Caco-2 (cell line): ENCODE results near the gene CFAP45. TPM values are rescaled to one million over a fixed set of nuclear protein-coding genes. Genes with fewer than 3 reads are reported as not detected.

Source experiments
- BruUV-seq: library from RNA; stranded (reverse); fragments of 400-500 nt; replicated peaks from 2 replicates; lab custom pipeline; 2021; lab: Mats Ljungman, UMichigan
- CTCF ChIA-PET: fragments of 300-600 bp; sonication (Branson Sonifier 250); formaldehyde crosslinking; loops from one replicate; lab custom pipeline; 2022; ENCODE audit warnings: antibody characterized with exemption; lab: Charles Lee
- POLR2A ChIA-PET: fragments of 300-600 bp; sonication (Branson Sonifier 250); formaldehyde crosslinking; loops from one replicate; lab custom pipeline; 2022; ENCODE audit warnings: antibody characterized with exemption; lab: Charles Lee
- DNase-seq, 2 experiments: peaks; one replicate each; pipeline versions ENCODE4 v3.0.0 to v3.0.0-alpha.2; 2020 to 2022
- H3K27me3 ChIP-seq: replicated peaks from 2 replicates; pipeline ENCODE4 v1.6.0; 2011; ENCODE audit warnings: low read length; ENCODE audit not compliant: control insufficient read depth, insufficient read depth
- H3K36me3 ChIP-seq: 2 replicates; pipeline ENCODE4 v1.5.1; 2011; ENCODE audit warnings: low read length; ENCODE audit not compliant: control insufficient read depth, insufficient read depth
- H3K4me1 ChIP-seq: fragments of 250-450 bp; sonication (Bioruptor Pico); 2 replicates; pipeline ENCODE4 v1.5.1; 2020; ENCODE audit warnings: mild to moderate bottlenecking
- H3K4me3 ChIP-seq: 2 replicates; pipeline ENCODE4 v1.5.1; 2011; ENCODE audit warnings: low read depth, mild to moderate bottlenecking, control low read depth, low read length
- H3K9me3 ChIP-seq: fragments of 250-450 bp; sonication (Bioruptor Pico); 2 replicates; pipeline ENCODE4 v1.5.1; 2020; ENCODE audit warnings: mild to moderate bottlenecking, moderate library complexity
- H3K27ac Mint-ChIP-seq: one replicate; pipeline ENCODE4 v1.8.0; 2022; ENCODE audit warnings: mixed read lengths; ENCODE audit not compliant: unreplicated experiment
- H3K27me3 Mint-ChIP-seq: one replicate; pipeline ENCODE4 v1.8.0; 2022; ENCODE audit warnings: mixed read lengths; ENCODE audit not compliant: insufficient read depth, unreplicated experiment
- H3K36me3 Mint-ChIP-seq: one replicate; pipeline ENCODE4 v1.8.0; 2022; ENCODE audit warnings: mild to moderate bottlenecking, mixed read lengths; ENCODE audit not compliant: insufficient read depth, unreplicated experiment
- H3K4me1 Mint-ChIP-seq: one replicate; pipeline ENCODE4 v1.8.0; 2022; ENCODE audit warnings: low read depth, mixed read lengths; ENCODE audit not compliant: unreplicated experiment
- H3K4me3 Mint-ChIP-seq: one replicate; pipeline ENCODE4 v1.8.0; 2022; ENCODE audit warnings: mild to moderate bottlenecking, moderate library complexity, mixed read lengths; ENCODE audit not compliant: unreplicated experiment
- H3K9me3 Mint-ChIP-seq: one replicate; pipeline ENCODE4 v1.8.0; 2022; ENCODE audit warnings: mixed read lengths; ENCODE audit not compliant: unreplicated experiment
- CTCF ChIP-seq, 2 experiments: fragments of 200-600 bp in 1 of 2; IDR thresholded peaks; 1 replicate in 1 of 2; 2 replicates in 1 of 2; pipeline versions ENCODE4 v1.5.1 to v1.8.0; 2011 to 2022; ENCODE audit warnings: antibody characterized with exemption in 1 of 2, control low read depth in 1 of 2, inconsistent platforms in 1 of 2, low read depth in 1 of 2, low read length in 1 of 2, mild to moderate bottlenecking in 1 of 2, moderate library complexity in 1 of 2; ENCODE audit not compliant: insufficient read depth in 1 of 2, severe bottlenecking in 1 of 2, unreplicated experiment in 1 of 2
- intact Hi-C: fragments of 100-400 bp; cut with micrococcal nuclease; formaldehyde crosslinking; loops from one replicate; pipeline ENCODE4 v1.10.0; 2022; ENCODE audit not compliant: unreplicated experiment
- total RNA-seq: library from RNA; stranded (reverse); gene quantifications from 2 replicates; pipeline ENCODE4 v1.2.3, GENCODE V29; 2022

CFAP45 gene
- total RNA-seq, 1 experiment from 2014 or later = 1.1 TPM

GRCh38 chr1:159937054-159937750 lies 37.2 kb upstream of the CFAP45 start:
- peak overlapping the region; percentile 23 for H3K4me3 Mint-ChIP-seq
- H3K36me3 ChIP-seq = peaks cover 6% of the 10 kb centered on the region
- no peaks in the 10 kb centered on the region for H3K9me3 ChIP-seq
- peaks cover 68% of the 10 kb centered on the region for H3K4me1 ChIP-seq
- no TSS peak for BruUV-seq
- H3K36me3 Mint-ChIP-seq = peaks cover 15% of the 10 kb centered on the region
- no peaks in the 10 kb centered on the region for H3K27me3 ChIP-seq
- peak overlapping the region; percentile 73 for H3K27ac Mint-ChIP-seq
- DNase-seq = peak in 1 of 2 experiments; percentile 63
- H3K9me3 Mint-ChIP-seq = no peaks in the 10 kb centered on the region
- no peaks in the 10 kb centered on the region for H3K27me3 Mint-ChIP-seq
- ChIA-PET POLR2A (no interaction called here), CTCF (interaction anchor here (1.6 to 10.1 kb wide), 2 partner anchors 8 to 68 kb away, joined by 3 to 129 read pairs; partner anchors contain the start of gene IGSF9)
- TF ChIP-seq CTCF (IDR thresholded peaks at IDR 0.05; ENCODE audit: insufficient read depth in 1 of 2, low read depth in 1 of 2, low read length in 1 of 2, severe bottlenecking in 1 of 2, unreplicated experiment in 1 of 2) = no peak
- peaks cover 62% of the 10 kb centered on the region for H3K4me1 Mint-ChIP-seq
- no peak overlapping the region for H3K4me3 ChIP-seq
- intact Hi-C loops = loop anchor here (10.0 kb wide), 1 partner anchor 148 kb away; the partner anchor contains the start of gene KCNJ9

GRCh38 chr1:159936273-159936904 lies 36.4 kb upstream of the CFAP45 start:
- CTCF ChIA-PET = interaction anchor here (1.6 to 10.1 kb wide), 2 partner anchors 9 to 69 kb away, joined by 3 to 129 read pairs; partner anchors contain the start of gene IGSF9
- peak; percentile 85 to 92 for DNase-seq
- no peaks in the 10 kb centered on the region for H3K9me3 ChIP-seq
- Mint-ChIP-seq H3K4me3 (no peak overlapping the region), H3K27me3 (no peaks in the 10 kb centered on the region), H3K4me1 (peaks cover 54% of the 10 kb centered on the region), H3K9me3 (no peaks in the 10 kb centered on the region), H3K36me3 (peaks cover 15% of the 10 kb centered on the region), H3K27ac (no peak overlapping the region)
- POLR2A ChIA-PET = interaction anchor here (0.5 kb wide), 1 partner anchor 68 kb away, joined by 3 read pairs; no protein-coding TSS in a partner anchor
- peaks cover 65% of the 10 kb centered on the region for H3K4me1 ChIP-seq
- no peaks in the 10 kb centered on the region for H3K27me3 ChIP-seq
- no peak overlapping the region for H3K4me3 ChIP-seq
- peak; percentile 96 to 99 for TF ChIP-seq CTCF (IDR thresholded peaks at IDR 0.05; ENCODE audit: insufficient read depth in 1 of 2, low read depth in 1 of 2, low read length in 1 of 2, severe bottlenecking in 1 of 2, unreplicated experiment in 1 of 2)
- BruUV-seq = no TSS peak
- intact Hi-C loops = loop anchor here (1.0 to 10.0 kb wide), 5 partner anchors 9 to 156 kb away; partner anchors contain the start of genes DUSP23, IGSF9 and KCNJ9
- peaks cover 6% of the 10 kb centered on the region for H3K36me3 ChIP-seq

- H3K9me3 Mint-ChIP-seq = no peaks in the 10 kb centered on the region
- H3K27me3 ChIP-seq = no peaks in the 10 kb centered on the region
- ChIA-PET POLR2A (no interaction called here), CTCF (interaction anchor here (1.0 to 10.1 kb wide), 2 partner anchors 12 to 70 kb away, joined by 3 to 129 read pairs; no protein-coding TSS in a partner anchor)
- peaks cover 59% of the 10 kb centered on the region for H3K4me1 ChIP-seq
- no peaks in the 10 kb centered on the region for H3K9me3 ChIP-seq
- no TSS peak for BruUV-seq
- no peak for TF ChIP-seq CTCF (IDR thresholded peaks at IDR 0.05; ENCODE audit: insufficient read depth in 1 of 2, low read depth in 1 of 2, low read length in 1 of 2, severe bottlenecking in 1 of 2, unreplicated experiment in 1 of 2)
- intact Hi-C loops = loop anchor here (1.0 to 10.0 kb wide), 5 partner anchors 10 to 155 kb away; partner anchors contain the start of genes DUSP23, IGSF9 and KCNJ9
- H3K4me3 ChIP-seq = no peak overlapping the region
- no peak overlapping the region for H3K4me3 Mint-ChIP-seq
- DNase-seq = no peak
- H3K4me1 Mint-ChIP-seq = peaks cover 49% of the 10 kb centered on the region
- H3K27ac Mint-ChIP-seq = no peak overlapping the region
- H3K27me3 Mint-ChIP-seq = no peaks in the 10 kb centered on the region
- peaks cover 6% of the 10 kb centered on the region for H3K36me3 ChIP-seq
- peaks cover 15% of the 10 kb centered on the region for H3K36me3 Mint-ChIP-seq
Observed at GRCh38 chr1:159935719-159936272, 35.8 kb upstream of the CFAP45 start.
